ENCODE results near the gene SPSB1. TPM values are rescaled to one million over a fixed set of nuclear protein-coding genes. Genes with fewer than 3 reads are reported as not detected.

The SPSB1 gene
- total RNA-seq, 1 donor from 2014 or later = 12.9 TPM

DNA sequence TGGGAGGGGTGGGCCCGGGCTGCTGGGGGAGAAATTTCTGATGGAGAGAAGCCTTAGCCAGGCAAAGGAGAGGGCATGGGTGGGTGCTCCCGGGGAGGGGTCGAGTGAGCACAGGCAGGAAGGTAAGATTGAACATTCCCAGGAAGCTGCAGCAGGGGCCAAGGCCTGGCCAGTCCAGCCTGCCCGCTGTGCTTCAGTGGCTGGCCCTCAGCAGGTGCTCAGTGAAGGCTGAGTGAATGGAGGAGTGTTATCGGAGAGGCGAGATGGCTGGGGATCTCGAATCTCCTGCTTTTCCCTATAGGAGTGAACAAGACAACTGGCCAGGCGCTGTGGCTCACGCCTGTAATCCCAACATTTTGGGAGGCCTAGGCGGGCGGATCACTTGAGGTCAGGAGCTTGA is 20.9 kb downstream of the SPSB1 start:
- DNase-seq (ENCODE audit: low spot score) = no peak
- intact Hi-C loops (cut with DNase I) = no loop called here

GRCh38 chr1:9314111-9314510 is 21.4 kb downstream of the SPSB1 start:
- no peak for DNase-seq (ENCODE audit: low spot score)
- intact Hi-C loops (cut with DNase I) = no loop called here

GRCh38 chr1:9314711-9315379 is 22.2 kb downstream of the SPSB1 start:
- intact Hi-C loops (cut with DNase I) = no loop called here
- DNase-seq (ENCODE audit: low spot score) = no peak

GRCh38 chr1:9315411-9316079 is 22.9 kb downstream of the SPSB1 start:
- no peak for DNase-seq (ENCODE audit: low spot score)
- intact Hi-C loops (cut with DNase I) = no loop called here

- intact Hi-C loops (cut with DNase I) = no loop called here
- no peak for DNase-seq (ENCODE audit: low spot score)
These were observed 23.4 kb downstream of the SPSB1 start for GRCh38 chr1:9316080-9316444.

DNA sequence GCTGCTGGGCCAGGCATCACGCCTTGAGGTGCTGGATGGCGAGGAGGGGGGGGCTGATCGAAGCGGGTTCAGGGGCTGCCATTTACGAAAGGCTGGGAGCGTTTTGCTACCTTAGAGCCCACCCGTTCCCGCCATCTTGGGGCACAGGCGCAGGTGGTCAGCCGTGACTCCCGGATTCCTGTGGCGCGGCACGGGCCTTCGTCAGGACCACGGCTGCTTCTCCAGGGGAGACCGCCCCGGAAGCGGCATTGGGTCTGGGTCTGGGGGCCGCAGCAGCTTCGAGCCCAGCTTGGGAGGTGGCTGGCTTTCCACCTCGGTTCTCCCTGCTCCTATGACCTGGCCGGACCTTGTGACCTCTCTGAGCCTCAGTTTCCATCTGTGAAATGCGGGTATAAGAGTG is 23.8 kb downstream of the SPSB1 start:
- intact Hi-C loops (cut with DNase I) = no loop called here
- no peak for DNase-seq (ENCODE audit: low spot score)

DNA sequence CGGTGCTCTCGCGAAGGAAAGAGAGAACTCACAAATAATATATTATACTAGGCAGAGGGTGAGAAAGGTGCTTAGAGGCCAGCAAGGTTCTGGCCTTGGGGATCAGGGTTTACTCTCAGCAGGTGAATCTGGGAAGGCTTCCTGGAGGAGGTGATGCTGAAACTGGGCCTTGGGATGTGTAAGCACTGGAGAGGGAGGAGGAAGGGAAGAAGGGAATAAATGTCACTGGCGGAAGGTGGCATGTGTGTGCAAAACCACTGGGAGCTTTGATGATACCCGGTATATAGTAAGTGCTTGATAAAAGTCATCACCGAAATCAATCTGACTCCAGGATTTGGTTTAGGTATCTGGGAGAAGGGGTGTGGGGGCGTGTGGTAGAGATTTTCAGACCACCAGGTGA is 24.4 kb downstream of the SPSB1 start:
- DNase-seq (ENCODE audit: low spot score) = no peak
- intact Hi-C loops (cut with DNase I) = no loop called here

GRCh38 chr1:9317591-9318417 is 25.1 kb downstream of the SPSB1 start:
- no peak for DNase-seq (ENCODE audit: low spot score)
- intact Hi-C loops (cut with DNase I) = no loop called here

GRCh38 chr1:9319208-9319788 is 26.6 kb downstream of the SPSB1 start:
- intact Hi-C loops (cut with DNase I) = no loop called here
- DNase-seq (ENCODE audit: low spot score) = no peak

DNA sequence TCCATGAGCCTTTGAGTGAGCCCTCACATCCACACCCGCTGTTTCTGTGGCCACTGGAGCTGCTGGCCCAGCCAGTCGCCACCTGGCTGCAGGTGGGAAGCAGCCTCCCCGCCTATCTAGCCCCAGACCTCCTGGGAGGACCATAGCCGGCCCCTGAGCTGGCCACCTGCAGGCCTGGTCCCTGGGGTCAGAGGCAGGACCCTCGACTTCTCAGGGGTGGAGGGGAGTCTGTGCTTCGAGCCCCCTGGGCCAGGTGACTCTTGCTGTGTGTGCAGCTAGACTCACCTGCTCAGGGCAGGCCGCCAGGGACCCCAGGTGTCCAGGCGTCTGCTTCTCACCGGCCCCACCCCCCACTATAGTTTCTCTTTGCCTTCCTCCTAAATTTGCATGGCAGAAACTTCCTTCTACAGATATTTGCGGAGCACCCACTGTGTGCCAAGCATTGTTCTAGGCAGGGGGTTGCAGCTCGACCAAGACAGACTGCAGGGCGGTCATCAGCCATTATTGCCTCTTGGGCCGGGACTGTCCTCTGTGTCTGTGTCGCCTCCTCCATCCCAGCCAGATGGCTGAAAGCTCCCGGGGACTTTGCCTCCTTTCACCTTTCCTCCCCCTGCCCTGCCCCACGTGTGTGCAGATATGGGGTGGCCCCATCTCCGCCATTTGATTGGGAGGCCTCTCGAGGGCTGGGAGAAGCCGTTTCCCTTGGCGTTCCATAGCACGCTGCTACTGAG is 27.3 kb downstream of the SPSB1 start:
- no peak for DNase-seq (ENCODE audit: low spot score)
- intact Hi-C loops (cut with DNase I) = no loop called here

DNA sequence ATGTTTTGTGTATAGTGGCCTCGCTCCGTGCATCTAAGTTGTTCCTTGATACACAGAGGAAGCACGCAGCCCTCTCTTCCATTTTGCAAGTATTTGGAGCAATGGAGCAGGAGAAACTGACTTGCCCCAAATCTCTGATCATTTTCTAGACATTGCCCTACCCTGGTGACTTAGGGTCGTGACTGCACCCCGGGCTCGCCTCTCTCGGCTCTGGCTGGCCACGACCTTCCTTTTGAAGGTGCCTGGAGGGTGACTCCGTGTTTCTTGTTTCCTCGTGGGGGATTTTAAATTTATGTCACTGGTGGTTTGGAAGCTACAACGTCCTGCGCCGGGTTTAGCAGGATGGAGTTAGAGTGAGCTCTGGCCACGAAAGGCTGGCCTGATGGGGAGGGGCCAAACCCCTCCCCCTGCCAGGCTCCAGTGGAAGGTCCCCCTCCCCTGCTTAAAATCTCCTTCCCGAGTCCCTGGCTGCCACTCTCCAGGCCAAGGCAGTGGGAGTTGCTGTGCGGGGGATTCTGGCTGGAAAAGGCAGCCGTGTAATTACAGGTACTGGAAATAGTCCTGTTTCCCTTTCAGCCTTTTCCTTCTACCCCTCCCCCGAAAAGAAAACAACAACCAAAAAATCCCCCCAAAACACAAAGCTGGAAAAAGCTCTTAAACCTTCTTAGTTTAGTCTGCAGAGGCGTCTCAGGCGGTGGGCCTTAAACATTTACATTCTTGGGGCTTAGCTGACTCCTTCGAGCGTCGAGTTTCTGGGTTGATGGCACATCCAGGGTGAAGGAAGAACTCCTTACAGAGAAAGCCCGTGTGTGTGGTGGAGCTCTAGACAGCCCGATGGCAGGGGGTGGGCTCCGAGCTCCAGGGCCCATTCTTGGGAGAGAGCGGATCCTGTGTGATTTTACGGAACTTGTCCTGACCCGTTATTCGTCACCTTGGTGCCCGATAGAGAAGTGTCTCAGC is 28.1 kb downstream of the SPSB1 start:
- intact Hi-C loops (cut with DNase I) = no loop called here
- DNase-seq (ENCODE audit: low spot score) = no peak

- intact Hi-C loops (cut with DNase I) = no loop called here
These were observed 28.8 kb downstream of the SPSB1 start for GRCh38 chr1:9321480-9321849.

GRCh38 chr1:9321986-9322660 is 29.4 kb downstream of the SPSB1 start:
- intact Hi-C loops (cut with DNase I) = no loop called here
- no peak for DNase-seq (ENCODE audit: low spot score)

More at GRCh38 chr1:9321480-9321849, 28.8 kb downstream of the SPSB1 start:
- no peak for DNase-seq (ENCODE audit: low spot score)

- intact Hi-C loops (cut with DNase I) = no loop called here
- DNase-seq (ENCODE audit: low spot score) = peak; percentile 81
These were observed 30.1 kb downstream of the SPSB1 start for GRCh38 chr1:9322661-9323244.

DNA sequence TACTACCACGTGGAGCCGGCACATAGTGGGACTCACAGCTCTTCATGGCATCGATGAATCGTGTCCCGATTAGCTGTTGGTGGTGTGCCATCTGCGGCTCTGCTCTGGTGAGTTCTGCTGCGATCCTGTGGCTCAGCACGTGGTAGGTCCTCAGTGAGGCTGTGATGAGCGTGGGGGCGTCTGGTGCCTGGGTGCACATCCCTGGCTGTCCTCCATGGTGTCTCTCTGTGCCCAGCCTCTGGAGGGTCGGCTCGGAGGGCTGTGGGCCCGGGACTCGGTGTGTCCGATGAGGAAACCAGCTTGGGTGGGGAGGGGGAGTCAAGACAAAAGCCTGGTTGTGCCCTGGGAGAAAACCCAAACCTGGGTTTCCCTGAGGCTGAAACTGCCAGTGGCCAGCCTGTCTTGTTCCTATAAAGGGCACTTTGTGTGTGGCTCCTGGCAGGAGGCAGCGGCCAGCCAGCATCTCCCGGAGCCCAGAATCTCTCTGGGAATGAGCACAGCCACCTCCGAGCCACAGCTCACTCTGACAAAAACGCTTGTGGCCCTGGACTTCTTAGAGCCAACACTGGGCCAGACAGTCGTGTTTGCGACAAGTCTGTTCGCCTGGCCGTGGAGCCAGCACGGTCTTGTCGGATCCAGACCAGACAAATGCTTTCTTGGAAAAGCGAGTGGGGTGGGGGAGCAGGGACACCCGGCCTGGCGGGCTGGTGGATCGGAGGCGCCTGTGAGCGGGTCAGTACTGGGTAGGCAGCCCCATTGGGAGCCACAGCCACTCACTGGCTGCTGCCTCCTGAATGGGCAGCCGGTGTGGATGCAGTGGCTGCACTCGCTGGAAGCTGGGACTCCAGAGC is 31.8 kb downstream of the SPSB1 start:
- intact Hi-C loops (cut with DNase I) = no loop called here
- no peak for DNase-seq (ENCODE audit: low spot score)

DNA sequence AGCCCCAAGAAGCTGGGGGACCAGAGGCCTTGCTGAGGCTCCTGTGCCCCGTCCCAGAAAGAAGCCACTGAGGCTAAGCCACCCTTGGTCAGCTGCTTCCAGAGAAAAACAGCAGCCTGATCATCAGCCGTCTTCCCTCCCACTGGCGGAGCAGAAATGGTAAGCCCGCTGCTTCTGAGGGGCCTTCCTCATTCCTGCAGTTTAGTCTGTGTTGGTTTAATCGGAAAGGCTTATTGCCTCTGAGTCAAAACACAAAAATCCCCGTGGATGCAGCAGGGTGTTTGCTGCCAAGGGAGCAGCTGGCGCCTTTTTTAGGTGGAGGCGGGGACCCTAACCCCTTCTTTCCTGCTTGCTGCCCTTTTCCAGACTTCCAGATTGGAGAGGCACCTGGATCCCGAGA is 33.9 kb downstream of the SPSB1 start:
- DNase-seq (ENCODE audit: low spot score) = no peak
- intact Hi-C loops (cut with DNase I) = no loop called here

GRCh38 chr1:9328201-9328600 is 35.5 kb downstream of the SPSB1 start:
- intact Hi-C loops (cut with DNase I) = no loop called here
- DNase-seq (ENCODE audit: low spot score) = no peak
